Panc1 (cell line): ENCODE data around the gene JAK2. TPM values are rescaled to one million over a fixed set of nuclear protein-coding genes. Genes with fewer than 3 reads are reported as not detected.

Source experiments
- ATAC-seq: fragments of 200-7000 bp; cut with Tn5 transposase; 2 replicates; pipeline ENCODE4 v1.9.1; 2020; ENCODE audit warnings: mild to moderate bottlenecking, moderate library complexity
- BruUV-seq: library from RNA; stranded (reverse); fragments of 400-500 nt; replicated peaks from 2 replicates; lab custom pipeline; 2021; lab: Mats Ljungman, UMichigan
- CTCF ChIA-PET: fragments of 300-600 bp; sonication (Branson Sonifier 250); formaldehyde crosslinking; loops from one replicate; lab custom pipeline; 2022; ENCODE audit warnings: antibody characterized with exemption; lab: Charles Lee
- POLR2A ChIA-PET: fragments of 300-600 bp; sonication (Branson Sonifier 250); formaldehyde crosslinking; loops from one replicate; lab custom pipeline; 2022; ENCODE audit warnings: antibody characterized with exemption; lab: Charles Lee
- DNase-seq: peaks from one replicate; pipeline ENCODE4 v3.0.0-alpha.2; 2010; ENCODE audit warnings: low read depth, low spot score
- H3K27ac ChIP-seq: 2 replicates; pipeline ENCODE4 v1.5.1; 2011; ENCODE audit warnings: mild to moderate bottlenecking, low read length, inconsistent platforms
- H3K27me3 ChIP-seq: fragments of 200-500 bp; sonication (Bioruptor generic); 2 replicates; pipeline ENCODE4 v1.6.0; 2014; ENCODE audit warnings: low read length, inconsistent platforms; ENCODE audit not compliant: control insufficient read depth, insufficient read depth
- H3K36me3 ChIP-seq: fragments of 200-500 bp; sonication (Bioruptor generic); 2 replicates; pipeline ENCODE4 v1.5.1; 2014; ENCODE audit warnings: inconsistent platforms, mild to moderate bottlenecking, low read length, moderate library complexity; ENCODE audit not compliant: control insufficient read depth, insufficient read depth
- H3K4me1 ChIP-seq: 2 replicates; pipeline ENCODE4 v1.5.1; 2011; ENCODE audit warnings: inconsistent platforms, mild to moderate bottlenecking, low read length, moderate library complexity; ENCODE audit not compliant: control insufficient read depth, insufficient read depth
- H3K4me3 ChIP-seq, 2 experiments: 2 replicates each; pipeline ENCODE4 v1.5.1; 2011 to 2012; ENCODE audit warnings: low read depth in 2 of 2, low read length in 2 of 2, mild to moderate bottlenecking in 2 of 2, inconsistent platforms in 1 of 2, moderate library complexity in 1 of 2
- H3K9me3 ChIP-seq: fragments of 200-500 bp; sonication (Bioruptor generic); 2 replicates; pipeline ENCODE4 v1.5.1; 2014; ENCODE audit warnings: low read depth, mild to moderate bottlenecking, inconsistent platforms, low read length, moderate library complexity; ENCODE audit not compliant: control insufficient read depth, insufficient read depth
- POLR2AphosphoS5 ChIP-seq: IDR thresholded peaks from 2 replicates; pipeline ENCODE4 v1.6.1; 2012; ENCODE audit warnings: mild to moderate bottlenecking, low read depth, low read length, moderate library complexity
- REST ChIP-seq, 2 experiments: IDR thresholded peaks; 2 replicates each; pipeline ENCODE4 v1.6.1; 2011 to 2012; ENCODE audit warnings: low read depth in 2 of 2, control low read depth in 1 of 2, low read length in 1 of 2, mild to moderate bottlenecking in 1 of 2, moderate library complexity in 1 of 2; ENCODE audit not compliant: insufficient read depth in 1 of 2
- SIN3A ChIP-seq: IDR thresholded peaks from 2 replicates; pipeline ENCODE4 v1.6.1; 2012; ENCODE audit warnings: low read depth, mild to moderate bottlenecking, low read length, moderate library complexity, borderline replicate concordance; ENCODE audit not compliant: insufficient read depth
- TCF7L2 ChIP-seq: IDR thresholded peaks from 2 replicates; pipeline ENCODE4 v1.6.1; 2011; ENCODE audit warnings: mild to moderate bottlenecking, low read depth, low read length, inconsistent platforms
- in situ Hi-C: cut with HindIII; loops from 2 replicates; pipeline ENCODE4 v1.10.0; 2016; ENCODE audit warnings: low sequenced_read_pairs, low pct_unique_long_range_greater_than_20kb
- intact Hi-C: fragments of 100-400 bp; cut with micrococcal nuclease; formaldehyde crosslinking; loops from one replicate; pipeline ENCODE4 v1.10.0; 2022; ENCODE audit not compliant: unreplicated experiment
- total RNA-seq: library from RNA; stranded (reverse); gene quantifications from one replicate; pipeline ENCODE4 v1.2.1, GENCODE V29; 2021; ENCODE audit not compliant: unreplicated experiment
- TF ChIP-seq, protein P1 (sequence below): fragments of 450-650 bp; IDR thresholded peaks from 2 replicates; pipeline ENCODE4 v1.5.1; 2017; ENCODE audit warnings: mild to moderate bottlenecking

Gene JAK2
- total RNA-seq, 1 experiment from 2014 or later, result 2.3 TPM

DNA sequence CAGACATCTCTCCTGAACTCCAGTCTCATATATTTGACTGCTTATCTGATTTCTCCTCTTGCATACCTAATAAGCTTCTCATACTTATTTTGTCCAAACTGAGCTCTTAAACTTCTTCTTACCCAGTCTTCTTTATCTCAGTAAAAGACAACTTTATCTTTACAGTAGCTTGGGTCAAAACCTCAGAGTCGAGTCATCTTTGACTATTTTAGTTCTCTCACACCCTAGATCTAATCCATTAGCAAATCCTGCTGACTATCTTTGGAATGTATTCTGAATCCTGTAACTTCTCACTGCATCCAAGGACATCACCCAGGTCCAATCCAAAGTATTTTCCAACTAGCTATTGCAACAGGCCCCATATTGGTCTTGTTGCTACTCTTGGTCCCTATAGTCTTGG, 11.8 kb upstream of the JAK2 start:
- POLR2A ChIA-PET, result no interaction called here
- no peaks in the 10 kb centered on the region for H3K4me1 ChIP-seq
- TF ChIP-seq TCF7L2 (no peak), POLR2AphosphoS5 (no peak), REST (IDR thresholded peaks at IDR 0.05; ENCODE audit: insufficient read depth in 1 of 2, low read depth in 2 of 2, low read length in 1 of 2) (no peak), SIN3A (no peak)
- TF ChIP-seq, protein P1, sequence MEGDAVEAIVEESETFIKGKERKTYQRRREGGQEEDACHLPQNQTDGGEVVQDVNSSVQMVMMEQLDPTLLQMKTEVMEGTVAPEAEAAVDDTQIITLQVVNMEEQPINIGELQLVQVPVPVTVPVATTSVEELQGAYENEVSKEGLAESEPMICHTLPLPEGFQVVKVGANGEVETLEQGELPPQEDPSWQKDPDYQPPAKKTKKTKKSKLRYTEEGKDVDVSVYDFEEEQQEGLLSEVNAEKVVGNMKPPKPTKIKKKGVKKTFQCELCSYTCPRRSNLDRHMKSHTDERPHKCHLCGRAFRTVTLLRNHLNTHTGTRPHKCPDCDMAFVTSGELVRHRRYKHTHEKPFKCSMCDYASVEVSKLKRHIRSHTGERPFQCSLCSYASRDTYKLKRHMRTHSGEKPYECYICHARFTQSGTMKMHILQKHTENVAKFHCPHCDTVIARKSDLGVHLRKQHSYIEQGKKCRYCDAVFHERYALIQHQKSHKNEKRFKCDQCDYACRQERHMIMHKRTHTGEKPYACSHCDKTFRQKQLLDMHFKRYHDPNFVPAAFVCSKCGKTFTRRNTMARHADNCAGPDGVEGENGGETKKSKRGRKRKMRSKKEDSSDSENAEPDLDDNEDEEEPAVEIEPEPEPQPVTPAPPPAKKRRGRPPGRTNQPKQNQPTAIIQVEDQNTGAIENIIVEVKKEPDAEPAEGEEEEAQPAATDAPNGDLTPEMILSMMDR, result no peak
- ATAC-seq (no peak), DNase-seq (no peak)
- intact Hi-C loops, result no loop called here
- H3K9me3 ChIP-seq, result no peaks in the 10 kb centered on the region
- H3K36me3 ChIP-seq, result no peaks in the 10 kb centered on the region
- CTCF ChIA-PET, result no interaction called here
- H3K4me3 ChIP-seq, result no peak overlapping the region
- no TSS peak for BruUV-seq
- H3K27ac ChIP-seq, result no peak overlapping the region
- H3K27me3 ChIP-seq, result no peaks in the 10 kb centered on the region
- in situ Hi-C loops, result no loop called here

DNA sequence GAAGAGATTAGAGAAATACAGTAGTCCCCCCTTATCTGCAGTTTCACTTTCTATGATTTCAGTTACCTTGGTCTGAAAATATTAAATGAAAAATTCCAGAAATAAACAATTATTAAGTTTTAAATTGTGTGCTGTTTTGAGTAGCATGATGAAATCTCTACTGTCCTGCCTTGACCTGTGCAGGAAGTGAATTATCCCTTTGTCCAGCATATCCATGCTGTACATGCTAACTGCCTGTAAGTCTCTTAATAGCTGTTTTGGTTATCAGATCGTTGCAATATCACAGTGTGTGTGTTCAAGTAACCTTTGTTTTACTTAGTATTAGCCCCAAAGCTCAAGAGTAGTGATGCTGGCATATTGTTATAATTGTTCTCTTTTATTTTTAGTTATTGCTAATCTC, 11.2 kb upstream of the JAK2 start:
- TF ChIP-seq SIN3A (no peak), POLR2AphosphoS5 (no peak)
- no TSS peak for BruUV-seq
- Histone ChIP-seq H3K27ac (no peak overlapping the region), H3K4me1 (no peaks in the 10 kb centered on the region), H3K27me3 (no peaks in the 10 kb centered on the region), H3K9me3 (no peaks in the 10 kb centered on the region), H3K36me3 (no peaks in the 10 kb centered on the region), H3K4me3 (no peak overlapping the region)
- POLR2A ChIA-PET, result no interaction called here
- in situ Hi-C loops, result no loop called here
- CTCF ChIA-PET, result no interaction called here
- DNase-seq, result no peak
- intact Hi-C loops, result no loop called here
- no peak for ATAC-seq

DNA sequence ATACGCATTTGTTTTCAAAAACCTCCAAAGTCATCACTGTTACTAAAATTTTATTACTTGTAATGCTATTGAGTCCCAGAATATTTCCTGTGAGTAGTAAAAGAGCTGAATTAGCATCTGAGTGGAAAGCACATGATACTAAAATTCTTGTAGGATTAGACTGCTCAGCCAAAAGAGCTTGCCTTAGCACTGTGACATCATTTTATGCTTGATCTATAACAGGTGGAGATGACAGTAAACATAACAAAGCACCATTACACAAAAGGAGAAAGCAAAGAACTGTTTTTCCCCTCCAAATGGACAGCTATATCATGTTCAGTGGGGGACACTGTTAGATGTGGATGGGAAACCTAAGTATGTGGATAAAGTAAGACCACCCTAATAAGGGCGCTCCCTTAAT, 5.8 kb upstream of the JAK2 start:
- Histone ChIP-seq H3K9me3 (no peaks in the 10 kb centered on the region), H3K27ac (no peak overlapping the region), H3K4me1 (peaks cover 3% of the 10 kb centered on the region; the same call in 1 of the 2 replicates), H3K36me3 (no peaks in the 10 kb centered on the region), H3K4me3 (no peak overlapping the region), H3K27me3 (no peaks in the 10 kb centered on the region)
- POLR2A ChIA-PET, result no interaction called here
- no TSS peak for BruUV-seq
- in situ Hi-C loops, result no loop called here
- intact Hi-C loops, result no loop called here
- TF ChIP-seq REST (IDR thresholded peaks at IDR 0.05; ENCODE audit: insufficient read depth in 1 of 2, low read depth in 2 of 2, low read length in 1 of 2) (no peak), POLR2AphosphoS5 (no peak), TCF7L2 (no peak), SIN3A (no peak)
- TF ChIP-seq, protein P1, result no peak
- no peak for DNase-seq
- CTCF ChIA-PET, result no interaction called here
- no peak for ATAC-seq
